HG02938 (cell line): ENCODE data around the gene ARHGAP26.
A peak's percentile ranks its signal among the peaks of the same experiment; 100 is the strongest.
"Not testable (repeated sequence)": the region's sequence is repeated elsewhere in the genome, so short reads cannot be mapped to it uniquely, and the experiment has no call there.

Experiments
- ATAC-seq: cut with Tn5 transposase; IDR thresholded peaks from one replicate; pipeline ENCODE4 v1.9.1; 2021; ENCODE audit warnings: mild to moderate bottlenecking, moderate library complexity; ENCODE audit not compliant: unreplicated experiment

The ARHGAP26 gene

GRCh38 chr5:142922223-142922952 is 152.2 kb downstream of the ARHGAP26 start:
- ATAC-seq = peak; percentile 87

DNA sequence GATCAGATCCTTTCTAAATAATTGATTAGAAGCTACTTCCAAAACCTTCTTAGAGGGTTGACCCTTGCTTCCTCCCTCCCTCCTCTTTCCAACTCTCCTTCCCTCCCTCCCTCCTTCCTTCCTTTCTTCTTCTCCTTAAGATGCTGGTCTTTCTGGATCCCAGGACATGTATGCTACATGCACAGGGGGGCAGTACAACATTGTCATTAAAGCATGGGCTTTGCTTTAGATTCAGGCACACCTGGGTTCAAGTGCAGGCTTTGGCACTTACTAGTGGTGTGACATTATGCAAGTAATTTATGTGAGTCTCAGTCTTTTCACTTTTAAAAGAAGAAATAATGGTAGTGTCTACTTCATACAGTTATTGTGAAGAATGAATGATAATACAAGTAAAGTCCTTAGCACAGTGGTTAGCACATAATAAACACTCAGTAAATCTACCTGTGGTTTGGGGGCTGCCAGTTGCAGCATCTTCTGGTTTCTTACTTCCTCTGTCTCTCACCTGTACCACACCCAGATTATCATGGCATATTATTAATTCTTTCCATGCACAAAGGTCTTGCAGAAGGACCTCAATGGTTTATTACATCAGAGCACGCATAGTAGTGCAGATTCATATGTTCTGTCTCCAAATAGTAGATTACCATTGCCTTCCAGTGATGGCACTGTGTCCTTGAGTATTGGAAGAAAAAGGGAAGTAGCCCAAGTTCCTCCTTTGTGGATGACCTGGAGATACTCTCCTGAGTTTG is 154.1 kb downstream of the ARHGAP26 start:
- no peak for ATAC-seq

- no peak for ATAC-seq
These were observed 155.6 kb downstream of the ARHGAP26 start for GRCh38 chr5:142925795-142926194.

GRCh38 chr5:142926549-142926948 is 156.4 kb downstream of the ARHGAP26 start:
- ATAC-seq = no peak

DNA sequence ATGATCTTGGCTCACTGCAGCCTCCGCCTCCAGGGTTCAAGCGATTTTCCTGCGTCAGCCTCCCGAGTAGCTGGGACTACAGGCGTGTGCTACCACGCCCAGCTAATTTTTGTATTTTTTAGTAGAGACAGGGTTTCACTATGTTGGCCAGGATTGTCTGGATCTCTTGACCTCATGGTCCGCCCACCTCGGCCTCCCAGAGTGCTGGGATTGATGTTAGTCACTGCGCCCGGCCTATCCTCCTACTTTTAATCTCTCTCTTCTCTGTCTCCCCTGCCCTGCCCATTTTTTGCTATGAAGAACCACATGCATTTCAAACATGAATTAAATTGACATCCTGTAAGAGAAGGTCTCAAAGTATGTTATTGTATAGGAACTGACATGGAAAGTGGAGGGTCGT is 158.8 kb downstream of the ARHGAP26 start:
- ATAC-seq = not testable (repeated sequence)

DNA sequence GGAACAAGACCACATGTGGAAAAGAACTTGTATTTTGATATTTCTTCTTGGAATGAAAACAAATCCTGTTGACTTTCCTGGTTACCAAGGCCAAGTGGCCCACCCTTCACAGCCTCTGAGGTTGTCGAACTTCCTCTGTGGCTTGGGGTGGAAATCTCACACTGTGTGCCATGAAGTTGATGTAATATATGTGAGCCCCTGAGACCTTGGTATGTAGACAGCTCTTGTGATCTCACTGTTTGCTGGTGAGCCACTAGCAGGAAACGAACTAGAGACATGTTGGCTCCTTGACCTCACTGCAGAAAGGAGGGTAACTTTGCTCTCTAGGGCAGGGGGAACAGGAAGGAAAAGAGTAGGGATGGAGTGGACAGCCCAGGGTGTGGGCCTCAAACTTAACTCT is 159.4 kb downstream of the ARHGAP26 start:
- no peak for ATAC-seq

GRCh38 chr5:142930395-142931110 is 160.4 kb downstream of the ARHGAP26 start:
- ATAC-seq = no peak

DNA sequence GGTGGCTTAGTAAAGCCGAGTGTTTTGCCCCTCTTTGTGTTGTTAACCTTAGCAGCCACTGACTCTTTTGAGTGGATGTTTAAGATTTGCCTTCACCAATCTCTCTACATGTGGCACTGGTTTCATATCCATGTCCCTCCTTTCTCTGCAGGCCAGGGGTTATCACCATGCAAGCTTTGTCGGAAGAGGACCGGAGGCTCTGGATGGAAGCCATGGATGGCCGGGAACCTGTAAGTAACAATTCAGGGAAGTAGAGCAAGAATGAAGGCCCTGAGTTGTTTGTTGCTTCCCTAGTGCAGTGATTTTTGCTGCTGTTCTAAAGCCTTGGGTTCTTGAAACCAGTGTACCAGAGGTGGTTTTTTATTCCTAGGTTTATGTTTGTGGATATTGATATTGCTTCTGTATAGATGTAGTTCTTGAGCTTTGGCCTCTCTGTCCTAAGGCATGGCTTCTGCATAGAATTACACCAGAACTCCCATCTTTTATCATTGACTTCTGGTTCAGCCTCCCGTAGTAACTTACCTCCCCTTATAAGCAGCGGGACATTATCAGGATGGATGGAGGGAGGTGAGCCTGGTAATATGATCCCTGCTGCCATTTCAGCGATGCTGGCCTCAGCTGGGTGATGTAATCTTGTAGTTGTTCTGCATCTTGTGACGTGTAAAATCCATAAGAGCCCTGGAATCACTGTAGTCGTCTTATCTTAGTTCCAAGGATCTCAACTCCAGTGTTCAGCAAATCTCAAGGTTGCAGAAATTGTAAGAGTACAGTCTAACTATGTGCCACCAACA is 161.9 kb downstream of the ARHGAP26 start:
- no peak for ATAC-seq

DNA sequence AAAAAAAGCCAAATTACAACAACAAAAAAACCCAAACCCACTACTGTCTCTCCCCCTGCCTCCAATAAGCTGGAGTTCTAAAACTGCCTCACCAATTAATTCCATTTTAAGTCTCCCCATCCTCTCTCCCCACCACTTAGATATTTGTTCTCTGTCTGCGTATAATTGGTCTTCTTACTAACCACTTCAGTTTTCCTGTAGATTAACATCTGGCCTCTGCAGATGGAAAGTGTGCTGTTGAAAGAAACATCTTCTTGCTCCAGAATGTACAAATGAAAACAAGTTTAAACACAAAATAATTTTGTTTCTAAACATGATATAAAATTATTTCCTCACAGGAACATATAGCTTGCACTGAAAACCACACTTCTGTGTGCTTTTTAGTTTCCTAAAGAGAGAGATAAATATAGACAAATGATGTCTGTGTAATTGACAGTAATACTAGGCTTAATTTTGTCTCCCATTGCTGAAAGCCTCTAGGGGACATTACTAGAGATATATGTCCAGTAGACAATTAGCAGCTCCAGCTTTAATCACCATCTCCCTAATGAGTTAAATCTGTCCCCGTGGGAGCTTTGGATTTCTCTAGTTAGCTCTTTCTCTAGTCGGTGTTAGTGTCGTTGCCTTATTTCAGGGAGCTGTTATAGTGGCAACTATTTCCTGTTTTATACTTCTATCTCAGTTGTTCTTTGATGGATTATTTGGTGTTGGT is 164.0 kb downstream of the ARHGAP26 start:
- ATAC-seq = no peak

DNA sequence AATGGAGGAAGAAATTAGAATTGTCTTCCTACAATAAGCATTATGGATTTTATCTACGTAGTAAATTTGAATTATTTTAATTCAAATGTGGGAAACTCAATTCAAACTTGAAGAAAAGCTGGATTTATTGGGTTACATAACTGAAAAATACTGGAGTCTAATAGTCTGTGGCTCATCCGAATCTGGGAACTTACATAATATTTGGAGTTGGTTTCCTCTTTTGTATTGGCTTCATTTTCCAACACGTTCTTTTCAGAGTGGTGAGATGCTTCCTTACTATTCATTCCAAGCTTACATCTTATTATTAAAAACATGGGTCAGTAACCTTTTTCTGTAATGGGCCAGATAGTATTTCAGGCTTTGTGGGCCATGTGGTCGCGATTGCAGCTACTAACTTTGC is 164.8 kb downstream of the ARHGAP26 start:
- no peak for ATAC-seq

DNA sequence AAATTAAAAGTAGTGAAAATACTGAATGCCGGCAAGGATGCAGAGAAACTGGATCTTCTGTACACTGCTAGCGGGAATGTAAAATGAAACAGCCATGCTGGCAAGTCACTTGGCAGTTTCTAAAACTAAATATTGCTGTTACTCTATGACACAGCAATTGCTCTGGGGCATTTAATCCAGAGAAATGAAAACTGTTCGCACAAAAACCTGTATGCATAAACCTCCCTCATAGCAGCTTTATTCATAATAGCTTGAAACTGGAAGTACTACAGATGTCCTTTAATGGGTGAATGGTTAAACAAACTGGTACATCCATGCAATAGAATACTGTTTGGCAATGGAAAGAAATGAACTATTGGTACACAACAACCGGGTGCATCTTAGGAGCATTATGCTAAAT is 167.2 kb downstream of the ARHGAP26 start:
- ATAC-seq = no peak

DNA sequence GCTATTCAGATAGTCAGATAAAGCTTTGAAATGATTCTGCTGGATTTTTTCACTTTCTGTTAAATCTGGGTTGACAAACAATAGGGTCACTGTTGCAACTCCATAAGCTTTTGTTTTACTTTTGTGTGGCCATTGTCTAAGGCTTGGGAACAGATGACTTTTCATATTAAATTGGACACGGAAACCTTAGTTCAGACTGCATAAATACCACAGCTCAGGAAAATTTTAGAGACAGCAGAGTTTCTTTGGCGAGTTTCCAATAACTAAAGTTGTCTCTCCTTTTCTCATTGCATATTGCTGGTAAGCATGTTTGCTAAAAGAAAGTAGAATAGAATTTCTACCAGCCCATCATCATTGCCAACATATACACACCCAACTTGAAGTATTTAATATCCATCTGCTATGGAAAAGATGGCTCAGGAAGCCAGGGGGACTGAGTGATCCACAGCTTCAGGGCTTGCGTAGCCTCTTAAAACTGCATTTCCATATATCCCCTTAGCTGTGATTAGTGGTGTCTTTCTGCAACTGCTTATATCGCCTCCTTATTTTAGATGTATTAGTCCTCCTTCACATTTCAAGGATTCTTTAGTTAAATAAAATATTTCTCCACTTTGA is 168.2 kb downstream of the ARHGAP26 start:
- ATAC-seq = no peak

DNA sequence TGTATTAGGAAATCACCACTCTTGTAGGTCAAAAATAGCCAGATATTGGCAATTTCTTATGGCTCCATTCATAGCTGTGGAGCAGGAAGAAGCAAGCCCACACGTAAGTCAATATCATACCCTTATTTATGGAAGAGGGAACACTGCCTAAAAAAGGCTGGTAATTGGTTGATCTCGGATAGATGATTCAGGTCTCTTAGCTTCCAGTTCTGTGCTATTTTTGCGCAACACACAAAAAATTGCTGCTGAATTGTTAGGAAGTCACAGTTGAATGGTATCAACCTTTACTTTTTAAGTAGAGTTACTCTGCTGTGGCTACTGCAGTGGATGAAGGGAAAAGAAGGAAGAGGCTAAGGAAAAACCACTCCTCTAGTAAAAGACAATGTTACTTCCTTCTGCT is 168.8 kb downstream of the ARHGAP26 start:
- ATAC-seq = no peak

- no peak for ATAC-seq
These were observed 169.7 kb downstream of the ARHGAP26 start for GRCh38 chr5:142939884-142940283.

- ATAC-seq = no peak
These were observed 171.1 kb downstream of the ARHGAP26 start for GRCh38 chr5:142941245-142941644.

GRCh38 chr5:142942901-142943300 is 172.7 kb downstream of the ARHGAP26 start:
- no peak for ATAC-seq

DNA sequence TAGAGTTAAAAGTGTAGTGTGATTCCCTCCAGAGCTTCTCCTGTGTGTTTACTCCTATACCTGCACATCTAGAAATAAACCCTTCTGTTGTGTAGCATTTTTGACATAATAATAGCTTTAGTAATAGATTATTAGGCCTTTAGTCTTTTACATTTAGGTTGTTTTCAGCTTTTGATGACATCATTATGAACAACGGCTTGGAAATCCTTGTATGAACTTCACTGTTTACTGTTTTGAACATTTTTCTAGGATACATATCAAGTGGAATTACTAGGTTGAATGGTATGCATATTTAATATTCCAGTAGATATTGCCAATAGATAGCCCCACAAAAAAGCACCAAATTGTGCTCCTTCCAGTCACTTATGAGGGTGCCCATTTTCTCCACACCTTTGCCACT is 174.0 kb downstream of the ARHGAP26 start:
- no peak for ATAC-seq

DNA sequence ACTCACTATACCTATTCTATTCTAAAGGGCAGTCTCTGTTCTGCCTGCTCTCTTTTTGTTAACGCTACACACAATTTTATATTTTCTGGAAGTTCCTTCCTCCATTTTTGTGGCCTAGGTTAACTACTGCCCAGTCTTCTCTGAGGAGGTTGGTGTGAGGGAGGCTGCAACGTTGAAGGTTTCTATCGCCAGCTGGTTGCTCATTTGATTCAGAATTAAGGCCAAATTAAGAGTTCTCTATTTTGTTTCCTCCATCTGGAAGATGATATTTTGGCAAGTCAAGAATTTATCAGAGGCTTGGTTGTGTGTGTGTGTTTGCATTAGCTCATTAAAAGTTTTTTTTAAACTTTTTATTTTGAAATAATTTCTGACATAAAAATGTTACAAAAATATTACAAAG is 175.1 kb downstream of the ARHGAP26 start:
- ATAC-seq = no peak

GRCh38 chr5:142945845-142946244 is 175.7 kb downstream of the ARHGAP26 start:
- ATAC-seq = no peak
